Measurements from ENCODE around the gene IL4I1.

The IL4I1 gene

GRCh38 chr19:49862391-49863253, 34.1 kb downstream of the IL4I1 start:
- no peak for DNase-seq (ENCODE audit: low read depth)

GRCh38 chr19:49861541-49862378, 34.9 kb downstream of the IL4I1 start:
- DNase-seq (ENCODE audit: low read depth) = no peak

GRCh38 chr19:49861107-49861506, 35.6 kb downstream of the IL4I1 start:
- DNase-seq (ENCODE audit: low read depth) = no peak

- no peak for DNase-seq (ENCODE audit: low read depth)
Measured at GRCh38 chr19:49860336-49861102, 36.2 kb downstream of the IL4I1 start.

- no peak for DNase-seq (ENCODE audit: low read depth)
Measured at GRCh38 chr19:49859682-49860335, 36.9 kb downstream of the IL4I1 start.

- no peak for DNase-seq (ENCODE audit: low read depth)
Measured at GRCh38 chr19:49858088-49858985, 38.4 kb downstream of the IL4I1 start.

GRCh38 chr19:49857838-49858087, 38.9 kb downstream of the IL4I1 start:
- DNase-seq (ENCODE audit: low read depth) = no peak

- DNase-seq (ENCODE audit: low read depth) = no peak
Measured at GRCh38 chr19:49857061-49857837, 39.4 kb downstream of the IL4I1 start.

- no peak for DNase-seq (ENCODE audit: low read depth)
Measured at GRCh38 chr19:49856574-49857021, 40.1 kb downstream of the IL4I1 start.

- no peak for DNase-seq (ENCODE audit: low read depth)
Measured at GRCh38 chr19:49855676-49856573, 40.8 kb downstream of the IL4I1 start.

- no peak for DNase-seq (ENCODE audit: low read depth)
Measured at GRCh38 chr19:49855277-49855675, 41.4 kb downstream of the IL4I1 start.

GRCh38 chr19:49854378-49855263, 42.1 kb downstream of the IL4I1 start:
- no peak for DNase-seq (ENCODE audit: low read depth)

- DNase-seq (ENCODE audit: low read depth) = no peak
Measured at GRCh38 chr19:49853852-49854377, 42.8 kb downstream of the IL4I1 start.

GRCh38 chr19:49852631-49853126, 44.0 kb downstream of the IL4I1 start:
- no peak for DNase-seq (ENCODE audit: low read depth)

- DNase-seq (ENCODE audit: low read depth) = no peak
Measured at GRCh38 chr19:49851456-49852259, 45.0 kb downstream of the IL4I1 start.

- DNase-seq (ENCODE audit: low read depth) = peak; percentile 47
Measured at GRCh38 chr19:49850487-49851342, 46.0 kb downstream of the IL4I1 start, which contains the start of gene PTOV1. Gene PTOV1 (plus strand): TSS chr19:49851159.
